Measurements from ENCODE around the gene DENND1C. TPM values are rescaled to one million over a fixed set of nuclear protein-coding genes. Genes with fewer than 3 reads are reported as not detected.
A peak's percentile ranks its signal among the peaks of the same experiment; 100 is the strongest.

DENND1C gene
- total and polyA plus RNA-seq, 9 of the 15 experiments (the other 6 are each of a cell fraction or from before 2014, with no cell fraction given): 0.03 to 1.2 (median 0.32) TPM; not detected in 1

DNA sequence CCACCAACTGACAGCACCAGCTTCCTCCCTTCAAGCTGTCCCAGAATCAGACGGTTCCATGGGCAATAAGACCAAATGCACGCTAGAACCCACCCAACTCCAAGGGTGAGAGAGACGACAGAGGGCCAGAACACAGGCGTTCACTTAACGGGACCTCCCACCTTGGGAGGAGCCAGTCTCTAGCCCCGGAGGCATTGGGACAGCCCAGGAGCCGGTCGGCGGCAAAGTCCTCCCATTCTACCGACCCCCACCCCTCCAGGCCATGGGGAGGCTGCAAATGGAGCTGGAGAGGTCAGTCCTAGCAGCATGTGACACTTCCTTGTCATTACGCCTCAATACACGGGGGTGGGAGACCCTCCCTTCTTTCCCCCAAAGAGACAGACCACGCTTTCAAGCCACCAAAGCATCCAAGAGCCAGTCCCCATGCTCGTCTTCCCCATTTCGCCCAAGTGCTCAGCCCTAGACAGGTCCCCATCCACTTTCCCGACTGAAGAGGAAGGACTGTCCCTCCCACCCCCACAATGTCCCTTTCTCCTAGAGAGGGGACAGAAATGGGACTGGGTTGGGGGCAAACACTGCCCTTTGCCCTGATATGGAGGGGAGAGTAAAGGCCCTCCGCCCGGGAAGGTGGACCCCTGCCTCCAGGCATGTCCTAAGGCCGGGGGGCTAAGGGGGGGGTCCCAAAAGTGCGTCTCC, 57.9 kb downstream of the DENND1C start (continued):
- TF ChIP-seq SRSF9 (IDR thresholded peaks at IDR 0.05; ENCODE audit: borderline replicate concordance, low read depth, low read length) (no peak), ZNF282 (CRISPR knock-in tag; IDR thresholded peaks at IDR 0.05) (peak; percentile 91; the same call in 1 of the 2 replicates), ZNF124 (CRISPR knock-in tag; IDR thresholded peaks at IDR 0.05) (no peak), KDM5B (IDR thresholded peaks at IDR 0.05; ENCODE audit: insufficient replicate concordance, low read depth, low read length) (peak; percentile 23), ASH1L (IDR thresholded peaks at IDR 0.05; ENCODE audit: borderline replicate concordance, low read depth, partially characterized antibody) (no peak), ZNF707 (CRISPR knock-in tag; conservative IDR thresholded peaks at IDR 0.05) (no peak), ZNF140 (CRISPR knock-in tag; IDR thresholded peaks at IDR 0.05) (no peak), GTF3C2 (IDR thresholded peaks at IDR 0.05; ENCODE audit: borderline replicate concordance, extremely low read depth, insufficient read length) (no peak), CREB5 (CRISPR knock-in tag; IDR thresholded peaks at IDR 0.05) (no peak), POLR2A (conservative IDR thresholded peaks at IDR 0.05) (peak; percentile 26; the same call in 1 of the 2 replicates), SIN3A (IDR thresholded peaks at IDR 0.05; ENCODE audit: borderline replicate concordance in 2 of 2, control insufficient read depth in 1 of 2, low read depth in 2 of 2, low read length in 2 of 2) (peak in 1 of 2 experiments; percentile 16; a peak in 1 of 4 replicates), ARID4B (CRISPR knock-in tag; IDR thresholded peaks at IDR 0.05) (no peak; the same call in 1 of the 2 replicates), HNRNPH1 (optimal IDR thresholded peaks at IDR 0.05; ENCODE audit: low read depth, low read length) (no peak), CTBP1 (IDR thresholded peaks at IDR 0.05; ENCODE audit: borderline replicate concordance) (no peak), EHMT2 (IDR thresholded peaks at IDR 0.05) (no peak), MCM5 (IDR thresholded peaks at IDR 0.05; ENCODE audit: low read depth) (no peak)

Measured in K562 (cell line).